Neutrophil (primary cell): Measurements from ENCODE around the gene LRMDA.

Experiments
- H3K27ac ChIP-seq: fragments of 200-600 bp; sonication (generic); 2 replicates; pipeline ENCODE4 v1.5.1; 2016; ENCODE audit warnings: mild to moderate bottlenecking, moderate library complexity
- H3K27me3 ChIP-seq: fragments of 200-600 bp; sonication (generic); 2 replicates; pipeline ENCODE4 v1.6.0; 2016; ENCODE audit warnings: mild to moderate bottlenecking
- H3K36me3 ChIP-seq: fragments of 200-600 bp; sonication (generic); 2 replicates; pipeline ENCODE4 v1.5.1; 2017
- H3K4me1 ChIP-seq, 2 experiments: fragments of 200-600 bp in 1 of 2; sonication (generic) in 1 of 2; 1 replicate in 1 of 2; 2 replicates in 1 of 2; pipeline versions ENCODE4 v1.5.1 to v1.6.1; 2013 to 2016; ENCODE audit warnings: low read depth in 1 of 2, low read length in 1 of 2, mild to moderate bottlenecking in 1 of 2, moderate library complexity in 1 of 2; ENCODE audit not compliant: control insufficient read depth in 1 of 2, insufficient read depth in 1 of 2
- H3K4me3 ChIP-seq, 2 experiments: fragments of 200-600 bp in 1 of 2; sonication (generic) in 1 of 2; 1 replicate in 1 of 2; 2 replicates in 1 of 2; pipeline ENCODE4 v1.5.1; 2013 to 2016; ENCODE audit warnings: low read depth in 1 of 2, low read length in 1 of 2, mild to moderate bottlenecking in 1 of 2, moderate library complexity in 1 of 2
- H3K9me3 ChIP-seq: fragments of 200-600 bp; sonication (generic); 2 replicates; pipeline ENCODE4 v1.5.1; 2016
- TF ChIP-seq, protein P1 (sequence below): fragments of 200-600 bp; sonication (generic); IDR thresholded peaks from 2 replicates; pipeline ENCODE4 v1.5.1; 2016; ENCODE audit warnings: antibody characterized with exemption

Gene LRMDA

GRCh38 chr10:76398043-76398710 lies 966.8 kb downstream of the LRMDA start:
- Histone ChIP-seq H3K27ac (no peak overlapping the region), H3K27me3 (no peaks in the 10 kb centered on the region), H3K9me3 (no peaks in the 10 kb centered on the region), H3K4me1 (no peaks in the 10 kb centered on the region), H3K4me3 (no peak overlapping the region), H3K36me3 (no peaks in the 10 kb centered on the region)
- TF ChIP-seq, protein P1, sequence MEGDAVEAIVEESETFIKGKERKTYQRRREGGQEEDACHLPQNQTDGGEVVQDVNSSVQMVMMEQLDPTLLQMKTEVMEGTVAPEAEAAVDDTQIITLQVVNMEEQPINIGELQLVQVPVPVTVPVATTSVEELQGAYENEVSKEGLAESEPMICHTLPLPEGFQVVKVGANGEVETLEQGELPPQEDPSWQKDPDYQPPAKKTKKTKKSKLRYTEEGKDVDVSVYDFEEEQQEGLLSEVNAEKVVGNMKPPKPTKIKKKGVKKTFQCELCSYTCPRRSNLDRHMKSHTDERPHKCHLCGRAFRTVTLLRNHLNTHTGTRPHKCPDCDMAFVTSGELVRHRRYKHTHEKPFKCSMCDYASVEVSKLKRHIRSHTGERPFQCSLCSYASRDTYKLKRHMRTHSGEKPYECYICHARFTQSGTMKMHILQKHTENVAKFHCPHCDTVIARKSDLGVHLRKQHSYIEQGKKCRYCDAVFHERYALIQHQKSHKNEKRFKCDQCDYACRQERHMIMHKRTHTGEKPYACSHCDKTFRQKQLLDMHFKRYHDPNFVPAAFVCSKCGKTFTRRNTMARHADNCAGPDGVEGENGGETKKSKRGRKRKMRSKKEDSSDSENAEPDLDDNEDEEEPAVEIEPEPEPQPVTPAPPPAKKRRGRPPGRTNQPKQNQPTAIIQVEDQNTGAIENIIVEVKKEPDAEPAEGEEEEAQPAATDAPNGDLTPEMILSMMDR = no peak

DNA sequence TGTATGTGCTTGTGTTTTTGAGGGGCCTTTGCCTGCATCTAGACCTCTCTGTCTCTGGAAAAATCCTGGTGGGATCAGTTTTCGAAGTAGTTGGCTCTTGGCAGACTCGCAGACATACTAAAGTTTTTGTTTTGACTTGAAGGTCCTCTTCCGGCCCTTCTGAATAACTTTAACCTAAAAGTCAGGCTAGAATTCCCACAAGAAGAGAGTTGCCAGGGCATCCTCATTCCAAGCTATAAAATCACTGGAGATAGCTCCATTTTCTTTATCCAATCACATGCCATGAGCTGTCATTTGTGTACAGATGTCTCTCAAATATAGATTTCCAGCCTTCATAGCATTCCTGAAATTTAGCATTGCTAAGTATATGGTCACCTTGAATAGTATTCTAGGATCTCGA lies 967.8 kb downstream of the LRMDA start:
- no peaks in the 10 kb centered on the region for H3K9me3 ChIP-seq
- H3K27ac ChIP-seq = no peak overlapping the region
- TF ChIP-seq, protein P1 = no peak
- H3K36me3 ChIP-seq = no peaks in the 10 kb centered on the region
- no peaks in the 10 kb centered on the region for H3K4me1 ChIP-seq
- no peaks in the 10 kb centered on the region for H3K27me3 ChIP-seq
- H3K4me3 ChIP-seq = no peak overlapping the region

- Histone ChIP-seq H3K4me3 (no peak overlapping the region), H3K27me3 (no peaks in the 10 kb centered on the region), H3K27ac (no peak overlapping the region), H3K9me3 (no peaks in the 10 kb centered on the region), H3K36me3 (no peaks in the 10 kb centered on the region), H3K4me1 (no peaks in the 10 kb centered on the region)
- TF ChIP-seq, protein P1 = no peak
Measured at GRCh38 chr10:76401006-76401405, 969.6 kb downstream of the LRMDA start.

- Histone ChIP-seq H3K9me3 (no peaks in the 10 kb centered on the region), H3K36me3 (no peaks in the 10 kb centered on the region), H3K27ac (no peak overlapping the region), H3K4me1 (no peaks in the 10 kb centered on the region), H3K27me3 (no peaks in the 10 kb centered on the region), H3K4me3 (no peak overlapping the region)
- TF ChIP-seq, protein P1 = no peak
Measured at GRCh38 chr10:76403912-76404311, 972.5 kb downstream of the LRMDA start.

GRCh38 chr10:76404531-76404930 lies 973.1 kb downstream of the LRMDA start:
- H3K9me3 ChIP-seq = no peaks in the 10 kb centered on the region
- no peak overlapping the region for H3K4me3 ChIP-seq
- H3K36me3 ChIP-seq = no peaks in the 10 kb centered on the region
- TF ChIP-seq, protein P1 = no peak
- no peak overlapping the region for H3K27ac ChIP-seq
- H3K4me1 ChIP-seq = no peaks in the 10 kb centered on the region
- H3K27me3 ChIP-seq = no peaks in the 10 kb centered on the region
